HFFc6 (cell line): ENCODE results near the gene FAM131A. TPM values are rescaled to one million over a fixed set of nuclear protein-coding genes. Genes with fewer than 3 reads are reported as not detected.

Source experiments
- DNase-seq: peaks from one replicate; pipeline ENCODE4 v3.0.0-alpha.2; 2018
- H3K27ac Mint-ChIP-seq: 2 replicates; pipeline ENCODE4 v1.8.0; 2020; ENCODE audit warnings: mild to moderate bottlenecking, mixed read lengths
- H3K27me3 Mint-ChIP-seq: 2 replicates; pipeline ENCODE4 v1.8.0; 2021; ENCODE audit warnings: mild to moderate bottlenecking, moderate library complexity, mixed read lengths; ENCODE audit not compliant: insufficient read depth
- H3K36me3 Mint-ChIP-seq: 2 replicates; pipeline ENCODE4 v1.8.0; 2021; ENCODE audit warnings: low read depth, mixed read lengths
- H3K4me1 Mint-ChIP-seq: 2 replicates; pipeline ENCODE4 v1.8.0; 2020; ENCODE audit warnings: low read depth, mixed read lengths
- H3K4me3 Mint-ChIP-seq: 2 replicates; pipeline ENCODE4 v1.8.0; 2020; ENCODE audit warnings: mild to moderate bottlenecking, moderate library complexity, mixed read lengths
- H3K9me3 Mint-ChIP-seq: 2 replicates; pipeline ENCODE4 v1.8.0; 2020; ENCODE audit warnings: mild to moderate bottlenecking, mixed read lengths
- total RNA-seq, 6 experiments: library from RNA; stranded (reverse); fragmentation: NEBNext Ultra II Directional; extraction: Animal tissue kit (Norgen Biotek cat#: 25700); gene quantifications; 2 replicates in 1 of 6; 3 replicates in 5 of 6; pipeline ENCODE4 v1.2.3, GENCODE V29; 2021
- TF ChIP-seq, protein P1 (sequence below): fragments of 200-600 bp; sonication (generic); IDR thresholded peaks from 2 replicates; pipeline ENCODE4 v1.5.0; 2021; ENCODE audit warnings: antibody characterized with exemption, mild to moderate bottlenecking

Gene FAM131A
- total RNA-seq, 6 experiments from 2014 or later = 11.2 to 13.6 (median 11.9) TPM

GRCh38 chr3:184295771-184296170 is 41.6 kb upstream of the FAM131A start:
- Mint-ChIP-seq H3K36me3 (peaks cover 14% of the 10 kb centered on the region), H3K27me3 (peaks cover 15% of the 10 kb centered on the region), H3K4me3 (no peak overlapping the region), H3K4me1 (peaks cover 15% of the 10 kb centered on the region), H3K27ac (no peak overlapping the region), H3K9me3 (no peaks in the 10 kb centered on the region)
- no peak for DNase-seq
- TF ChIP-seq, protein P1, sequence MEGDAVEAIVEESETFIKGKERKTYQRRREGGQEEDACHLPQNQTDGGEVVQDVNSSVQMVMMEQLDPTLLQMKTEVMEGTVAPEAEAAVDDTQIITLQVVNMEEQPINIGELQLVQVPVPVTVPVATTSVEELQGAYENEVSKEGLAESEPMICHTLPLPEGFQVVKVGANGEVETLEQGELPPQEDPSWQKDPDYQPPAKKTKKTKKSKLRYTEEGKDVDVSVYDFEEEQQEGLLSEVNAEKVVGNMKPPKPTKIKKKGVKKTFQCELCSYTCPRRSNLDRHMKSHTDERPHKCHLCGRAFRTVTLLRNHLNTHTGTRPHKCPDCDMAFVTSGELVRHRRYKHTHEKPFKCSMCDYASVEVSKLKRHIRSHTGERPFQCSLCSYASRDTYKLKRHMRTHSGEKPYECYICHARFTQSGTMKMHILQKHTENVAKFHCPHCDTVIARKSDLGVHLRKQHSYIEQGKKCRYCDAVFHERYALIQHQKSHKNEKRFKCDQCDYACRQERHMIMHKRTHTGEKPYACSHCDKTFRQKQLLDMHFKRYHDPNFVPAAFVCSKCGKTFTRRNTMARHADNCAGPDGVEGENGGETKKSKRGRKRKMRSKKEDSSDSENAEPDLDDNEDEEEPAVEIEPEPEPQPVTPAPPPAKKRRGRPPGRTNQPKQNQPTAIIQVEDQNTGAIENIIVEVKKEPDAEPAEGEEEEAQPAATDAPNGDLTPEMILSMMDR = no peak

GRCh38 chr3:184296616-184297015 is 40.8 kb upstream of the FAM131A start:
- Mint-ChIP-seq H3K27ac (no peak overlapping the region), H3K4me1 (peaks cover 20% of the 10 kb centered on the region), H3K36me3 (peaks cover 19% of the 10 kb centered on the region), H3K27me3 (peaks cover 15% of the 10 kb centered on the region), H3K4me3 (no peak overlapping the region), H3K9me3 (no peaks in the 10 kb centered on the region)
- no peak for DNase-seq
- TF ChIP-seq, protein P1 = no peak

DNA sequence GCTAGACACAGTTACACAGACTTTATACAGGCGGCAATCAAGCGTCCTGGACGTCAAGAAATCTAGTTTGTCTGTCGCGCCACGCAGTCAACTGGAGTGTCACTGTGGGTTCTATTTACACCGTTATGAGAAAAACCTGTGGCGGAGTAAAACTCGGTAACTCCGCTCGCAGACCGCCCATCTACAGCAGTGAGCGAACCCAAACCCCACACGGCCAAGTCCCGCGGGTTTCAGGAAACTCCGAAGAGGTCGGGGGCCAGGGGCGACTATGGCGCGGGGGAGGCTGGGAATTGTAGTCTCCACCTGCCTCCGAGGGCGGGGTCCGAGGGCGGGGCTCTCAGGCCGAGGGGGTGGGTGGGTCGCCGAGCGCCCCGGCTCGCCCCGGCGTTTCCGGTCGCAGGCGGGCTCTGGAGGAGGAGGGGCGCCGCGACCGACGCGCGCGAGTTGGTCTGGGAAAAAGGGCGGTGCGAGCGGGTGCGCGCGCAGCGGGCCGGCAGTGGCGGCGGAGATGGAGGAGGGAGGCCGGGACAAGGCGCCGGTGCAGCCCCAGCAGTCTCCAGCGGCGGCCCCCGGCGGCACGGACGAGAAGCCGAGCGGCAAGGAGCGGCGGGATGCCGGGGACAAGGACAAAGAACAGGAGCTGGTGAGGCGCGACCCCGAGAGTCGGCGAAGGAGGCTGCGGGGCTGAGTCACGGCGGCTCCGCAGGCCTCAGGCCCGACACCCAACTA is 38.5 kb upstream of the FAM131A start, which contains the start of gene PSMD2:
Gene PSMD2, plus strand, starts transcription at position 483 of the 729 bp plus-strand sequence. Its CDS starts 26 bp downstream, at position 509.
- TF ChIP-seq, protein P1 = no peak
- Mint-ChIP-seq H3K36me3 (peaks cover 28% of the 10 kb centered on the region), H3K4me3 (peak within 1 kb of the TSS; percentile 93), H3K27ac (peak within 1 kb of the TSS; percentile 83), H3K27me3 (peaks cover 7% of the 10 kb centered on the region), H3K9me3 (no peaks in the 10 kb centered on the region), H3K4me1 (peaks cover 40% of the 10 kb centered on the region)
- DNase-seq = peak; percentile 94

DNA sequence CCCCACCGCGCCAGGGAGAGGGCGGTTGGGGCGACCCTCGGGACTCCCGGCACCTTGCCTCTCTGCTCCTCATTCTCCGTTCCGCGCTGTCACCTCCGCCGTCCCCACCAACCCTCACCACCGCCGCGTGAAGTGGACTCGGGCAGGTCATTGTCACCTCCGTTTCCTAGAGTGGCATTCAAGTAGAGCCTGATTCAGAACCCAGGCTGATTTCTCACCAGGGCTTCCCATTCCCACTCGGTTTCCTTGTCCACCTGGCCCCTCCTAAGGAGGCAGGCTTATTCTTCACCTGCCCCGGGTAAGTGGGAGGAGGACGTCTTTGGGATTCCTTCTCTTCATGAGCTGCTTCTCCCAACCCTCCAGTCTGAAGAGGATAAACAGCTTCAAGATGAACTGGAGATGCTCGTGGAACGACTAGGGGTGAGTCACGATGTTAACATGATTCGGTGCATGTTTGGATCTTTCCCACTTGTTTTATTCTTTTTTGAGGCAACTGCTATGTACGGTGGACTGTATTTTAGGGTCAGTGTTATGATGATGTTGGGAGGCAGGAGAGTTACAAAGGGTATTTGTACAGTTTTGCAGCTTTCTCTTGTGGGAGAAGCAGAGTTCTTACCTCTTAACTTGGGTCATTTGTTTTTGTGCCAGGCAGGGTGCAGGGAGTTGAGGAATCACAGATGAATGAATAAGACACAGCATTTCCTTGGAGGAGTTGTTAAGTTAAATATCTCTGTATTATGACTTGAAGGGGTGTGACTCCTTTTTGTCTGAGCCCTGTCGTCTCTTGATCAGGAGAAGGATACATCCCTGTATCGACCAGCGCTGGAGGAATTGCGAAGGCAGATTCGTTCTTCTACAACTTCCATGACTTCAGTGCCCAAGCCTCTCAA is 37.7 kb upstream of the FAM131A start:
- H3K27ac Mint-ChIP-seq = peak overlapping the region; percentile 83
- peak overlapping the region; percentile 93 for H3K4me3 Mint-ChIP-seq
- TF ChIP-seq, protein P1 = no peak
- H3K4me1 Mint-ChIP-seq = peaks cover 40% of the 10 kb centered on the region
- peak; percentile 55 for DNase-seq
- no peaks in the 10 kb centered on the region for H3K9me3 Mint-ChIP-seq
- peaks cover 6% of the 10 kb centered on the region for H3K27me3 Mint-ChIP-seq
- H3K36me3 Mint-ChIP-seq = peaks cover 32% of the 10 kb centered on the region

DNA sequence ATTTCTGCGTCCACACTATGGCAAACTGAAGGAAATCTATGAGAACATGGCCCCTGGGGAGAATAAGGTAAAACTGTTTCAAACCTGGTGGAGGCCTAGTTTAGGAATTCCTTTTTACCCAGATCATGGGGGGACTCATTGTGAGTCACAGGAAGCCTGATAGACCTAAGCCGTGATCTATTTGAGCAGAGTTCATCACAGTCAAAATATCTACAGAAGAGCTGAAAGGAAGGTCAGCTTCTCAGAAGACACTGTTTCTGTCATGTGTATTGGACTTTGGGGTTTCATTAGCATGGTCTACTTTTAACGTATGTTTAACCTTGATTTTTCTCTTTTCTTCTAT is 37.1 kb upstream of the FAM131A start:
- Mint-ChIP-seq H3K36me3 (peaks cover 32% of the 10 kb centered on the region), H3K4me3 (peak overlapping the region; percentile 93), H3K4me1 (peaks cover 40% of the 10 kb centered on the region), H3K9me3 (no peaks in the 10 kb centered on the region), H3K27me3 (peaks cover 5% of the 10 kb centered on the region), H3K27ac (peak overlapping the region; percentile 83)
- TF ChIP-seq, protein P1 = no peak
- DNase-seq = peak; percentile 49
